K562 (cell line): ENCODE results near the gene XPC. TPM values are rescaled to one million over a fixed set of nuclear protein-coding genes. Genes with fewer than 3 reads are reported as not detected.

Source experiments
- FOXM1 ChIP-seq, 2 experiments: fragments of 450-650 bp in 1 of 2; sonication (generic) in 1 of 2; formaldehyde crosslinking in 1 of 2; IDR thresholded peaks; 2 replicates each; pipeline versions ENCODE4 v1.6.1 to v1.9.0; 2017 to 2022; ENCODE audit warnings: low read depth in 2 of 2, mild to moderate bottlenecking in 2 of 2, missing genetic modification reagents in 1 of 2, moderate library complexity in 1 of 2
- IRF2 ChIP-seq: sonication (generic); formaldehyde crosslinking; IDR thresholded peaks from 2 replicates; pipeline ENCODE4 v1.8.1; 2022; ENCODE audit warnings: mild to moderate bottlenecking, missing genetic modification reagents
- MAZ ChIP-seq, 2 experiments: fragments of 450-650 bp in 1 of 2; sonication (generic) in 1 of 2; formaldehyde crosslinking; IDR thresholded peaks in 1 of 2; conservative IDR thresholded peaks in 1 of 2; 2 replicates each; pipeline versions ENCODE4 v1.4.0 to v1.5.0; 2020; ENCODE audit warnings: mild to moderate bottlenecking in 1 of 2, missing genetic modification reagents in 1 of 2
- MEF2A ChIP-seq: IDR thresholded peaks from 2 replicates; pipeline ENCODE4 v1.6.1; 2011; ENCODE audit warnings: low read depth, mild to moderate bottlenecking, low read length, moderate library complexity; ENCODE audit not compliant: control insufficient read depth
- NFIC ChIP-seq: fragments of 450-650 bp; IDR thresholded peaks from 2 replicates; pipeline ENCODE4 v1.6.1; 2017; ENCODE audit warnings: mild to moderate bottlenecking, inconsistent platforms
- PML ChIP-seq: IDR thresholded peaks from 2 replicates; pipeline ENCODE4 v1.6.1; 2012; ENCODE audit warnings: low read length, inconsistent platforms
- ZBTB2 ChIP-seq: fragments of 450-650 bp; IDR thresholded peaks from 2 replicates; pipeline ENCODE4 v1.6.1; 2016; ENCODE audit warnings: antibody characterized with exemption
- ZBTB5 ChIP-seq: fragments of 450-650 bp; IDR thresholded peaks from 2 replicates; pipeline ENCODE4 v1.6.1; 2017; ENCODE audit warnings: antibody characterized with exemption
- ZNF449 ChIP-seq: fragments of 250-450 bp; sonication (Bioruptor Pico); IDR thresholded peaks from 2 replicates; pipeline ENCODE4 v1.8.0; 2022; ENCODE audit warnings: moderate library complexity, mild to moderate bottlenecking, inconsistent platforms
- ZNF592 ChIP-seq: fragments of 450-650 bp; IDR thresholded peaks from 2 replicates; pipeline ENCODE4 v1.6.1; 2017; ENCODE audit warnings: antibody characterized with exemption, mild to moderate bottlenecking
- polyA plus RNA-seq, 8 experiments: library from polyadenylated mRNA; depleted of rRNA in 4 of 8; stranded (reverse) in 5 of 8; unstranded in 3 of 8; fragments of >200 nt; fragmentation: Nextera tagmentation in 2 of 8; fragmentation: Illumina TruSeq in 1 of 8; extraction: Ambion mirVana in 2 of 8; extraction: Trizol in 1 of 8; gene quantifications; 2 replicates each; pipeline versions ENCODE4 v1.2.1 to v1.2.3, GENCODE V29; 2011 to 2014; ENCODE audit warnings: inconsistent platforms in 1 of 8, missing spikeins in 1 of 8
- total RNA-seq, 7 experiments: library from RNA; depleted of rRNA in 6 of 7; stranded (reverse); fragments of >200 nt in 6 of 7; fragmentation: Illumina TruSeq in 2 of 7; extraction: Trizol in 2 of 7; gene quantifications; 2 replicates each; pipeline versions ENCODE4 v1.2.1 to v1.2.3, GENCODE V29; 2011 to 2021; ENCODE audit warnings: low replicate concordance in 1 of 7

Gene XPC
- total and polyA plus RNA-seq, 9 of the 15 experiments (the other 6 are each of a cell fraction or from before 2014, with no cell fraction given) = 3.8 to 54.7 (median 41.3) TPM

GRCh38 chr3:14222900-14223594, 44.6 kb upstream of the XPC start (continued):
- 0 out of 2 replicates have a peak, but pooled peaks have one; percentile 50 for TF ChIP-seq PML
- peak; percentile 37; the same call in 1 of the 2 replicates for TF ChIP-seq FOXM1 (IDR thresholded peaks at IDR 0.05; ENCODE audit: low read depth)
- no peak for TF ChIP-seq FOXM1 (CRISPR knock-in tag; IDR thresholded peaks at IDR 0.05; ENCODE audit: low read depth)
- TF ChIP-seq MAZ (CRISPR knock-in tag; conservative IDR thresholded peaks at IDR 0.05 in 1 of 2, IDR thresholded peaks at IDR 0.05 in 1 of 2) = peak in 1 of 2 experiments; percentile 28; a peak in 1 of 4 replicates
- no peak for TF ChIP-seq ZBTB5
- no peak for TF ChIP-seq IRF2 (CRISPR knock-in tag)
- no peak for TF ChIP-seq ZNF449 (CRISPR knock-in tag)
- no peak for TF ChIP-seq MEF2A
- TF ChIP-seq NFIC = no peak
- peak; percentile 45; the same call in 1 of the 2 replicates for TF ChIP-seq ZNF592
- no peak for TF ChIP-seq ZBTB2
